GM18520 (cell line): ENCODE data around the gene PMEPA1.

Experiments used
- ATAC-seq: cut with Tn5 transposase; IDR thresholded peaks from one replicate; pipeline ENCODE4 v1.9.1; 2021; ENCODE audit not compliant: unreplicated experiment

The PMEPA1 gene

DNA sequence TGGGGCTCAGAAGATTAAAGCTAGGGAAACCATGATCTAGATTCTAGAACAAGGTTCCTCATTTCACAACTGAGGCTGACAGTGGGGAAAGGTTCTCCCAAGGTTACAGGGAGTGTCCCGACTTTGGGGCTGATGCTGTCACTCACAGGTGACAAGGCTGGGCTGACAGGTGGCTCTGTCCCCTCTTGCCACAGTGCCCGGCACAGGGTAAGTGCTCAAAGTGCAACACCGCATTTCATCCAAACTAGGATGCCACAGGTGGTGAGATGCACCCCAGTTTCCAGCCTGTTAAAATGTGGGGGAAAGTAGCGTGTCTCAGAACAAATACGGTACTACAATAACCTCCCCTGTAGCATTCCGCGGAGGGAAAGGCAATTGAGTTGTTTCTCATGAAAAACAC, 97.4 kb downstream of the PMEPA1 start:
- no peak for ATAC-seq

DNA sequence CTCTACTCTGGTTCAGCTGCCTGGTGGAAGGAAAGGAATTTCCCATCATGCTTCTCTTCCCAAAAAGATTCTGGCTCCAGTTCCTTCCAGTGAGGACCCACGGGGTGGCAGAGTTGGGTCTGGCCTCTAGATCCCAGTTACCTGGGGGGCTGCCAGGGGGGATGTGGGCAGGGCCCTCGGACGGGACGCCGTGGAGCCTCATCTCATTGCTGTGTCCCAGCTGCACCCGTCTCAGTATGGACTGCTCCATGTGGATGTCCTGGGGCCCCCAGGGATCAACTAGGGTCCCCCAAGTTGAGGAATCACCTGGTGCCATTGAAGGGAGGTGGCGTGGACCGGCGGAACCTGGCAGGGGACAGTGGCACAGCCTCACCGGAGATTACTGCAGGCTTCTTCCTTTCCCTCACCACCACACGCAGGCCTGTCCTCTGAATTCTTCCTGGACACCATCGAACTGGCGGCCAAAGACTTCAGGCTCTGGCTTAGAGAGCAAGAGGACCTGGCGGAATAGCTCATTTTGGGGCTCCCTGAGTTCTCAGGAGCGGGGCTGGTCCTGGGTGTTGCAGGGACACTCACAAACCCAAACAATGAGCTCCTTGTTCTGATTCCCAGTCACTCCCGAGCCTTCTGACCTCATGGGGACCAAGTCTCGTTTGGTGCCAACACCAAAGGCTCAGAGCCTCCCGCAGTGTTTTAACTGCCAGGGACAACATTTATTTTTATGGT, 98.1 kb downstream of the PMEPA1 start:
- ATAC-seq = no peak

DNA sequence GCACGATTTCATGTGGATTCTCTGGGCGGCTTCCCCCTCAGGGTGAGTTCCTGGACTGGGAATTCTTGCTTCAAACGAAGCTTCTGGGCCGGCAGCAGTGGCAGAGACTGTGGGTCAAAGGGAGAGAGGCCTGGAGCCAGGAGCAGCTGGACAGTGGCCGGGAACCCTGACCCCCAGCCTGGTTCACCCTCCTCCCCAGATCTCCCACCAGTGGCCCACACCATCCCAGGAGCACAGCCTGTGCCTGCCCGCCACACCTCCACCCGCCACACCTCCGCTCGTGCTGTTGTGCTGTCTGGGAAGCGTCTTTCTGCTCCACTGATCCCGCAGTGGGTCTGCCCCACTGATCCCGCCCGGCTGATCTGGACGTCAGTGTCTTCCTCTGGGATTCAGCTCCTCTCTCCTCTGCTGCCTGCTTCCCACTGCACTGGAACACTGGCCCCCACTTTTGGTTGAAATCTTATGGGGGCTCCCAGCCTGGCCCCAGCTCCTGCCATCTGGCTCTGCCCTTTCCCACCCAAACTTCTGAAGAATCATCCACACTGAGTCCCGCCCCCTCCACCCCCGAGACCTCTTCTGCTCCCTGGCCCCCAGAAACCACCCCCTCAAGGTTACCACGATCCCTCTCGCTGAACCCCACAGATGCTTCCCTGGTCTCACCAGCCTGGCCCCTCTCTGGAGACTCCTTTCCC, 99.4 kb downstream of the PMEPA1 start:
- ATAC-seq = no peak

DNA sequence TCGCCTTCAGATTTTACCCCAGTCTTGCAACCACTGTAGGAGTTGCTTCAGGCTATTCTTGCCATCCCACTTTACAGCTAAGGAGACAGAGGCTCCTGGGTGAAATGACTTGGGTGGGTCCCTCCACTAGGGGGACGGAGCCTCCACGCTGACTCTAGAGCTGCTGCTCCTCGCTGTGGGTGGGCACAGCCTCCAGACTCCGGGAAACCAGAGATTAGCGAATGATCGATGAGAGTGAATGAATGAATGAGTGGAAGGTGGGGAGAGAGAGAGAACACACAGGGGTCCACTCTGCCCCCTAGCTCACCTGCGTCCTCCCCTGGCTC, 100.0 kb downstream of the PMEPA1 start:
- no peak for ATAC-seq

DNA sequence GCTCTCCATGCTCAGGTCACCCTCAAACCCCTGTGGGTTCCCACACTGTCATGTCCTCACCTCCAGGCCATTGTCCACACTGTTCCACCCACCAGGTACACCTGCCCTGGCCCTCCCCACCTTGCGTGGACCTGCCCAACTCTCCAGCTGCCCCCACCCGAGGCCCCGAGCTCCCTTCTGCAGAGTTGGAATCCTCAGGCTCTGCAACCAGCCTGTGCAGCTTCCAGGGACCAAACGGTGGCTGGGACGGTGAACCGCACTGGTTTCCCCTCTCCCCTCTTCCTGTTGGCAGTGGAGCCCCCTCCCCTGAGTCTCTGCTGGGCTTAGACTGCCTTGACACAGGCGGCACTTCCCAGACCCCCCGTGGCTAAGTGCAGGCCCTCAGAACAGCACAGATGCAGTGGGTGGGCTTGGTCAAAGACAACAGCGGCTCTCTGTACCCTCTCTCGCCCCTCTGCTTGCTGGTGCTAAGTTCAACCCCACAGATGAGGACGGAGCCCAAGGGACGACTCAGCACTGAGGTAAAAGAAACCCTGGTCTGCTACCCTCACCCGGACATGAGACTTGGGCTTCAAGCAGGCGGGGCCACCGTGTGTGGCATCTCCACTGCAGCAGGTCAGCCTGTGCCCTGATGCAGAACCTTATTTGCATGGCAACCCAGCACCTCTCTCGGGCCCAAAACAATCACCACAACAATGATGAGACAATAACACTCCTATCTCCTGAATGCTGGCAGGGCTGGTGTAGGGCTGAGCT, 100.6 kb downstream of the PMEPA1 start:
- no peak for ATAC-seq

DNA sequence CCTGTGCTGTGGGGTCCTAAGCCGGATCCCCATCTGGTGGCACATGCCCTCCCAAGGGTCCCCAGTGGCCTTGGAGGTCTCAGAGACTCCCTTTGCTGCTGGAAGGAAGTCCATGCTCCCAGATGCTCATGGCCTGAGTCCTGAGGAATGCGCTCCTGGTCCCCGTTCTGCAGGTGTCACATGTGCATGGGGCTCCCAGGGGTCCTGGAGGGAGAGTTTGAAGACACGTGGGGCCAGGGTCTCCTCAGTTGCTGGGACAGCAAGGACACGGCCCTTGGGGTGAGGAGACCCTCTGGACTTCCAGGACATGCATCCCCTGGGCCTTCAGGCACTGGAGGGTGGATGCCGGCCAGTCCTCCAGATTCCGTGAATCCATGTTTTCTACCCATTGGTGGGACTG, 101.3 kb downstream of the PMEPA1 start:
- ATAC-seq = no peak

DNA sequence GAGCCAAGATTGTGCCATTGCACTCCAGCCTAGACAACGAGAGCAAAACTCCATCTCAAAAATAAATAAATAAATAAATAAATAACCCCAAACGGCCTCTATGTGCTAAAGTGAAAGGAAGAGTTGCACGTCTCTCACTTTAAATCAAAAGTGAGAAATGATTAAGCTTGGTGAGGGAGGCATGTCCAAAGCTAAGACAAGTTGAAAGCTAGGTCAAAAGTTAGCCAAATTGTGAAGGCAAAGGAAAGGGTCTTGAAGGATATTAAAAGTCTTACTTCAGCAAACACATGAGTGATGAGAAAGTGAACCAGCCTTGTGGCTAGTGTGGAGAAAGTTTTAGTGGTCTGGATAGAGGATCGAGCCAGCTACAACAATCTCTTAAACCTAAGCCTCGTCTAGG, 103.9 kb downstream of the PMEPA1 start:
- no peak for ATAC-seq

DNA sequence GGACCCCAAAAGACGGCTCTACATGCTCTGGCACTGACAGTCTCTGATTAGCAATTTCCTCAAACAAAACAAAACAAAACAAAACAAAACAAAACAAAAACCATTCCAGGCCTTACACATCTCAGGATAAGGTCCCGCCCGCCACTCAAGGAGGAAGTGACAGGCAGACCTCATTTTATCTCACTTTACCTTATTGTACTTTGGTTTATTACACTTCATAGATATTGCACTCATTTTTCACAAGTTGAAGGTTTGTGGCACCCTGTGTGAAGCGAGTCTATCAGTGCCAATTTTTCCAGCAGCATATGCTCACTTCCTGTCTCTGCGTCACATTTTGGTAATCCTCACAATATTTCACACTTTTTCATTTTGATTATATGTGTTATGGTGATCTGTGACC, 104.8 kb downstream of the PMEPA1 start:
- ATAC-seq = no peak

DNA sequence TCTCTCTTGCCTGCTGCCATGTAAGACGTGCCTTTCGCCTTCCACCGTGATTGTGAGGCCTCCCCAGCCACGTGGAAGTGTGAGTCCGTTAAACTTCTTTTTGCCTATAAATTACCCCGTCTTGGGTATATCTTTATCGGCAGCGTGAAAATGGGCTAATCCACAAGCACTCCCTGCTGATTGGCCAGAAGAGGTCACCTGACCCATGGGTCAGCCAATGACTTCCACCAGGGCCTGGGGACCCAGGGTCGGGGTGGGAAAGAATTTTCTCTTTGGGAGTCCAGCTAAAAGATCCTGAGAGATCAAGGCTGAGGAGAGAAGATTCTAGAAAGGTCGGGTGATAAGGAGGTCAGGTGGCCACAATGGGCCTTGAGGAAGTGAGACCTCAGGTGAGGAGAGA, 106.7 kb downstream of the PMEPA1 start:
- ATAC-seq = no peak

DNA sequence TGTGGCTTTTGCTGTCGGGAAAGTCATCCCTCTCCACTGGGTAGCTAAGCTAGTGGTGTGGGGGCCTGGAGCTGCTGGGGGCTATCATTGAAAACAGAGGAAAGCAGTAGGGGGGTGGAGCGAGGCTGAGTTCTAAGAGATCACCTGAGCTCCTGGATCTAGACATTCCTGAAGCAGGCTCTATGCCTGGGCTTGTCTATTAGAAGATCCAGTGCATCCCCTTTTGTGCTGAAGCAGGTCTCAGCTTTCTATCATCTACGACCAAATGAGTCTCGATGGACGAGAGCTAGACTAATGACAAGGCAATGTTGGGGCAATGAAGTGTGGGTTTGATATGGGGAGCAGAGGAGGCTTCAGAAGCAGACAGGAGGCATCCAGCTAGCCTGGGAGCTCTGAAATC, 108.1 kb downstream of the PMEPA1 start:
- ATAC-seq = no peak

DNA sequence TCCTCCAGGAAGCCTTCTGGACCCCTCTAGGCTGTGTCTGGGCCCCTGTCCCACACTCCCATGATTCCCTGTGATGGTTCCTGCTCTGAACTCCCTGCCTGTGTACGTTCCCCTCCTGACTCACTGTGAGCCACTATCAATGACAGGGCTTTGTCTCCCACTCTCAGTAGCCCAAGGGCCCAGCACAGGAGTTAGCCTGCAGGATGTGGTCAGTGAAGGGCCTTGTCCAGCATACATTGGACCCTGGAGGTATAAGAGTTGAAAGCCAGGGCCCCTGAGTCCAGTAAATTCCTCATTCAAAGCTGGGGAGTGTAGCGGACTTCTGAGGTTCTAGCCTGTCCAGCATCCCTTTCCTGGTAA, 108.6 kb downstream of the PMEPA1 start:
- no peak for ATAC-seq

DNA sequence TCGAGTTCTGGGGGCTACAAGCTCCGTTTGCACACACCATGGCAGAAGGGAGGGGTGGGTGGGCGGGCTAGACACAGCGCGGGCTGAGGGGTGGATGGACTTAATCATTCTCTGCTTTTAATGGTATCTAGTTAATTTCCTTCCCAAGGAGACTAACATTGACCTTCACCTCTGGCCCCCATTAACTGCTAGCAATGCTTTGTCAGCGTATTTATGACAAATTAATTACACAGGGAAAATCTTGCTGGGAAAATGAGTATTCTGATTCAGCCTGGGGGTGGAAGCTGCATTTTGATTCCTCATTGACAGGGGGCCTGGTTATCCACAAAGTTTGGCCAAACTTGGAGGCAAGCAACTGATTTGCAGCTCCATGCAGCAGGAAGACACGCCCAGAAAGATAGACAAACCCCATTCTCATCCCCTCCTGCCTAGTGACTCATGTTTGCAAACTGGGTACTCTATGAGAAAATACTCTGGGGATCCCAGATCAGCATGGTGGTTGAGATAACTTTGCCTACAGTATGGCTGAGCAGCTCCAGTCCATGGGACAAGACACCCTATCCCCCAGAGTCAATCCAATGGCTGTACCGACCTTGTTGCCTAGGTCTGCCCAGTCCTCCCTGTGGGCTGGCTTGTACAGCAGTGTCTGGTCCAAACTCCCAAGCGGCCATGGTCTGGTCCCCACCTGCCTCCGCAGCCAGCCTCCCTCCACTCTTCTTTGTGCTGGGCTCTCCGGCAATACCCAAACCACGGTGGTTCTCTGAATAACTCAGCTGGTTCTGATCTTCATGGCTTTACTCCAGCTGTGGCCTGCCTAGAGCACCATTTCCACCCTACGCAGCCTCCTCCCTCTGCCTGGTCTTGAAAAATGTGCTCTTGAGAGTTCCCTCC, 109.2 kb downstream of the PMEPA1 start:
- ATAC-seq = no peak

DNA sequence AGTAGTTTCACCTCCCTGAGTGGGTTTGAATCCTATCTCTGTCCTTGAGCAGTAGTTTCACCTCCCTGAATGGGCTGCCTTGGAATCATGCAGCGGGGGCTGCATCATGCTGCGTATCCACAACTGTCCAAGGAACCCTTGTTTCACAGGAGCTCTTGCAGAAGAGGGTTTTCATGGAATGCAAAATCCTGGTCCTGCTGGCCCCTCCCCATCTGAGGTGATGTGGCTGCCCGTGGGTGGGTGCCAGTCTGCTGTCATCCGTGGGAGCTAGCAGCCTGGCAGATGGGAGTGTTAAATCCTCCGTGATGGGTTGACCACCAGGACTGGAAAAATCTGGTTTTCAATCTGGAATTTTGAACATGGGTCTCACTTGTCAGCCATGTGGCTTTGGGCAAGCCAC, 111.3 kb downstream of the PMEPA1 start:
- no peak for ATAC-seq
